GM12878 (cell line): ENCODE measurements around the gene LRRC45. TPM values are rescaled to one million over a fixed set of nuclear protein-coding genes. Genes with fewer than 3 reads are reported as not detected.

ENCODE experiments used
- ATF3 ChIP-seq: IDR thresholded peaks from 2 replicates; pipeline ENCODE4 v1.6.1; 2011; ENCODE audit warnings: low read depth, mild to moderate bottlenecking, low read length, moderate library complexity, borderline replicate concordance; ENCODE audit errors: extremely low read depth
- BHLHE40 ChIP-seq, 2 experiments: fragments of 450-650 bp in 1 of 2; IDR thresholded peaks; 2 replicates each; pipeline ENCODE4 v1.6.1; 2011 to 2017; ENCODE audit warnings: low read depth in 2 of 2, borderline replicate concordance in 1 of 2, improper control_type of control experiment in 1 of 2, low read length in 1 of 2, mild to moderate bottlenecking in 1 of 2
- BMI1 ChIP-seq: fragments of 450-650 bp; IDR thresholded peaks from 2 replicates; pipeline ENCODE4 v1.6.1; 2016; ENCODE audit warnings: mild to moderate bottlenecking, moderate library complexity, borderline replicate concordance
- BRCA1 ChIP-seq: IDR thresholded peaks from 2 replicates; pipeline ENCODE4 v1.6.1; 2011; ENCODE audit warnings: low read depth, low read length, improper control_type of control experiment
- CHD1 ChIP-seq: IDR thresholded peaks from 2 replicates; pipeline ENCODE4 v1.6.1; 2012; ENCODE audit warnings: low read depth, low read length, improper control_type of control experiment
- EZH2 ChIP-seq: IDR thresholded peaks from 2 replicates; pipeline ENCODE4 v1.6.1; 2012; ENCODE audit warnings: low read depth, mild to moderate bottlenecking, control low read depth, inconsistent platforms, low read length, borderline replicate concordance; ENCODE audit not compliant: control insufficient read depth
- FOXK2 ChIP-seq: fragments of 450-650 bp; IDR thresholded peaks from 2 replicates; pipeline ENCODE4 v1.6.1; 2017; ENCODE audit warnings: mild to moderate bottlenecking, moderate library complexity
- IRF5 ChIP-seq: fragments of 450-650 bp; IDR thresholded peaks from 2 replicates; pipeline ENCODE4 v1.6.1; 2017; ENCODE audit warnings: borderline replicate concordance
- MTA3 ChIP-seq: IDR thresholded peaks from 2 replicates; pipeline ENCODE4 v1.6.1; 2012; ENCODE audit warnings: low read length, inconsistent platforms, borderline replicate concordance
- POLR2AphosphoS2 ChIP-seq: IDR thresholded peaks from 2 replicates; pipeline ENCODE4 v1.6.1; 2011; ENCODE audit warnings: low read depth, mild to moderate bottlenecking, low read length, improper control_type of control experiment, moderate library complexity
- RAD51 ChIP-seq: fragments of 450-650 bp; IDR thresholded peaks from 2 replicates; pipeline ENCODE4 v1.6.1; 2016; ENCODE audit warnings: moderate library complexity, mild to moderate bottlenecking, inconsistent platforms
- SIN3A ChIP-seq: IDR thresholded peaks from 2 replicates; pipeline ENCODE4 v1.6.1; 2012; ENCODE audit warnings: low read depth, low read length, improper control_type of control experiment
- SIX5 ChIP-seq: IDR thresholded peaks from 2 replicates; pipeline ENCODE4 v1.6.1; 2011; ENCODE audit warnings: mild to moderate bottlenecking, low read depth, low read length, moderate library complexity; ENCODE audit not compliant: severe bottlenecking
- ZBTB33 ChIP-seq: fragments of 450-650 bp; IDR thresholded peaks from 2 replicates; pipeline ENCODE4 v1.6.1; 2017; ENCODE audit warnings: mild to moderate bottlenecking
- ZZZ3 ChIP-seq: IDR thresholded peaks from 2 replicates; pipeline ENCODE4 v1.6.1; 2011; ENCODE audit warnings: low read depth; ENCODE audit not compliant: control insufficient read depth, insufficient read length
- polyA plus RNA-seq, 11 experiments: library from polyadenylated mRNA; depleted of rRNA in 4 of 11; unstranded in 6 of 11; stranded (reverse) in 5 of 11; fragments of >200 nt; fragmentation: Nextera tagmentation in 4 of 11; fragmentation: Illumina TruSeq in 1 of 11; extraction: Ambion mirVana in 4 of 11; extraction: Trizol in 1 of 11; gene quantifications; 1 replicate in 1 of 11; 2 replicates in 10 of 11; pipeline versions ENCODE4 v1.2.1 to v1.2.3, GENCODE V29; 2011 to 2016; ENCODE audit warnings: inconsistent platforms in 2 of 11, missing spikeins in 2 of 11, low read depth in 1 of 11
- total RNA-seq, 4 experiments: library from RNA; depleted of rRNA in 3 of 4; stranded (reverse); fragments of >200 nt in 3 of 4; fragmentation: Illumina TruSeq in 1 of 4; extraction: Trizol in 1 of 4; gene quantifications; 2 replicates each; pipeline versions ENCODE4 v1.2.1 to v1.2.3, GENCODE V29; 2013 to 2021
- TF ChIP-seq, protein P1 (sequence below): IDR thresholded peaks from 2 replicates; pipeline ENCODE4 v1.6.1; 2012; ENCODE audit warnings: improper control_type of control experiment, low read depth, low read length; ENCODE audit not compliant: insufficient replicate concordance
- TF ChIP-seq, protein P2 (sequence below): fragments of 450-650 bp; IDR thresholded peaks from 2 replicates; pipeline ENCODE4 v1.6.1; 2016; ENCODE audit warnings: mild to moderate bottlenecking

Gene LRRC45
- total and polyA plus RNA-seq, 10 of the 15 experiments (the other 5 are each of a cell fraction or from before 2014, with no cell fraction given), result 0.03 to 27.7 (median 10.4) TPM

DNA sequence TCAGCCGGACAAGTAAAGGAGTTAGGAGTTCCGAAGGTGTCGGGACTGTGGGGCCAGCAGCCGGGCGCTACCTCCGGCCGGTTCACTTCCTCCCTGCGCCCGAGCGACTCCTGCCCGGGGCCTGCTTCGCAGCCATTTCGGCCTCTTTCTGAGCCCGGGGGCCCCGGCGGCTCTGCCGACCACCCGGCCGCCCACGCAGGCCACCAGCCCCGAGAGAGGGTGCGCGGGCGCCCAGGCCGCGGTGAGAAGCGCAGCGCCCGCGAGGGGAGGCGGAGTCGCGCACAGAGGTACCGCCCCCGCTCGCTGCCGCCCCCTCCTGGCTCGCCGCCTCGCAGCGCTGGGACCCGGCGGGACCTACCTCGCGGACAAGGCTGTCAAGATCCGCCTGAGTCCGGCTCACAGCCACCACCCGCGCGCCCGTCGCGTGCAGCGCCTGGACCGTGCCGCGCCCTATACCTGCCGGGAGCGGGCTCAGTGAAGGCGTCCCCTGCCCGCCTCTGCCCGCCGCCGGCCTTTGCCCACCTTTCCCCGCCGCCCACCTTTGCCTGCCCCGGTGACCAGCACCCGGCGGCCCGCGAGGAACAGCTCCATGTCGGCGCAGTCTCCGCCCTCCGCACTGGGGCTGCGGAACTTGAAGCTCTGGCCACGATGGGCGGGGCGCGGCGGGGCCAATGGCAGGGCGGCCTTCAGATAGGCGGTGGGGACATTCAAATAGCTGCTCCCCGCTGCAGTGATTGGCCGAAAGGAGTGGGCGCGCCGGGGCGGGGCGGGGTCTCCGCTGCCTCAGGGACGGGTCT, 14.2 kb downstream of the LRRC45 start, which contains the start of gene DCXR (continued):
- TF ChIP-seq BHLHE40 (IDR thresholded peaks at IDR 0.05; ENCODE audit: borderline replicate concordance in 1 of 2, low read depth in 2 of 2, low read length in 1 of 2), result peak; percentile 70 to 95; a peak in 3 of 4 replicates
- no peak; the same call in 1 of the 2 replicates for TF ChIP-seq SIN3A
- TF ChIP-seq, protein P1, sequence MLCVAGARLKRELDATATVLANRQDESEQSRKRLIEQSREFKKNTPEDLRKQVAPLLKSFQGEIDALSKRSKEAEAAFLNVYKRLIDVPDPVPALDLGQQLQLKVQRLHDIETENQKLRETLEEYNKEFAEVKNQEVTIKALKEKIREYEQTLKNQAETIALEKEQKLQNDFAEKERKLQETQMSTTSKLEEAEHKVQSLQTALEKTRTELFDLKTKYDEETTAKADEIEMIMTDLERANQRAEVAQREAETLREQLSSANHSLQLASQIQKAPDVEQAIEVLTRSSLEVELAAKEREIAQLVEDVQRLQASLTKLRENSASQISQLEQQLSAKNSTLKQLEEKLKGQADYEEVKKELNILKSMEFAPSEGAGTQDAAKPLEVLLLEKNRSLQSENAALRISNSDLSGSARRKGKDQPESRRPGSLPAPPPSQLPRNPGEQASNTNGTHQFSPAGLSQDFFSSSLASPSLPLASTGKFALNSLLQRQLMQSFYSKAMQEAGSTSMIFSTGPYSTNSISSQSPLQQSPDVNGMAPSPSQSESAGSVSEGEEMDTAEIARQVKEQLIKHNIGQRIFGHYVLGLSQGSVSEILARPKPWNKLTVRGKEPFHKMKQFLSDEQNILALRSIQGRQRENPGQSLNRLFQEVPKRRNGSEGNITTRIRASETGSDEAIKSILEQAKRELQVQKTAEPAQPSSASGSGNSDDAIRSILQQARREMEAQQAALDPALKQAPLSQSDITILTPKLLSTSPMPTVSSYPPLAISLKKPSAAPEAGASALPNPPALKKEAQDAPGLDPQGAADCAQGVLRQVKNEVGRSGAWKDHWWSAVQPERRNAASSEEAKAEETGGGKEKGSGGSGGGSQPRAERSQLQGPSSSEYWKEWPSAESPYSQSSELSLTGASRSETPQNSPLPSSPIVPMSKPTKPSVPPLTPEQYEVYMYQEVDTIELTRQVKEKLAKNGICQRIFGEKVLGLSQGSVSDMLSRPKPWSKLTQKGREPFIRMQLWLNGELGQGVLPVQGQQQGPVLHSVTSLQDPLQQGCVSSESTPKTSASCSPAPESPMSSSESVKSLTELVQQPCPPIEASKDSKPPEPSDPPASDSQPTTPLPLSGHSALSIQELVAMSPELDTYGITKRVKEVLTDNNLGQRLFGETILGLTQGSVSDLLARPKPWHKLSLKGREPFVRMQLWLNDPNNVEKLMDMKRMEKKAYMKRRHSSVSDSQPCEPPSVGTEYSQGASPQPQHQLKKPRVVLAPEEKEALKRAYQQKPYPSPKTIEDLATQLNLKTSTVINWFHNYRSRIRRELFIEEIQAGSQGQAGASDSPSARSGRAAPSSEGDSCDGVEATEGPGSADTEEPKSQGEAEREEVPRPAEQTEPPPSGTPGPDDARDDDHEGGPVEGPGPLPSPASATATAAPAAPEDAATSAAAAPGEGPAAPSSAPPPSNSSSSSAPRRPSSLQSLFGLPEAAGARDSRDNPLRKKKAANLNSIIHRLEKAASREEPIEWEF, result no peak
- TF ChIP-seq CHD1, result no peak
- no peak for TF ChIP-seq IRF5
- TF ChIP-seq, protein P2, sequence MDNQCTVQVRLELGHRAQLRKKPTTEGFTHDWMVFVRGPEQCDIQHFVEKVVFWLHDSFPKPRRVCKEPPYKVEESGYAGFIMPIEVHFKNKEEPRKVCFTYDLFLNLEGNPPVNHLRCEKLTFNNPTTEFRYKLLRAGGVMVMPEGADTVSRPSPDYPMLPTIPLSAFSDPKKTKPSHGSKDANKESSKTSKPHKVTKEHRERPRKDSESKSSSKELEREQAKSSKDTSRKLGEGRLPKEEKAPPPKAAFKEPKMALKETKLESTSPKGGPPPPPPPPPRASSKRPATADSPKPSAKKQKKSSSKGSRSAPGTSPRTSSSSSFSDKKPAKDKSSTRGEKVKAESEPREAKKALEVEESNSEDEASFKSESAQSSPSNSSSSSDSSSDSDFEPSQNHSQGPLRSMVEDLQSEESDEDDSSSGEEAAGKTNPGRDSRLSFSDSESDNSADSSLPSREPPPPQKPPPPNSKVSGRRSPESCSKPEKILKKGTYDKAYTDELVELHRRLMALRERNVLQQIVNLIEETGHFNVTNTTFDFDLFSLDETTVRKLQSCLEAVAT, result no peak
- TF ChIP-seq SIX5, result no peak
- peak; percentile 87 for TF ChIP-seq POLR2AphosphoS2
- no peak for TF ChIP-seq BMI1
- TF ChIP-seq ZBTB33, result peak; percentile 67; the same call in 1 of the 2 replicates
- no peak for TF ChIP-seq MTA3
- no peak for TF ChIP-seq ZZZ3
- TF ChIP-seq ATF3, result no peak
- TF ChIP-seq RAD51, result no peak
- TF ChIP-seq FOXK2, result no peak
- TF ChIP-seq BRCA1, result no peak
- no peak for TF ChIP-seq EZH2
